Measurements from ENCODE around the gene ELMO3.

DNA sequence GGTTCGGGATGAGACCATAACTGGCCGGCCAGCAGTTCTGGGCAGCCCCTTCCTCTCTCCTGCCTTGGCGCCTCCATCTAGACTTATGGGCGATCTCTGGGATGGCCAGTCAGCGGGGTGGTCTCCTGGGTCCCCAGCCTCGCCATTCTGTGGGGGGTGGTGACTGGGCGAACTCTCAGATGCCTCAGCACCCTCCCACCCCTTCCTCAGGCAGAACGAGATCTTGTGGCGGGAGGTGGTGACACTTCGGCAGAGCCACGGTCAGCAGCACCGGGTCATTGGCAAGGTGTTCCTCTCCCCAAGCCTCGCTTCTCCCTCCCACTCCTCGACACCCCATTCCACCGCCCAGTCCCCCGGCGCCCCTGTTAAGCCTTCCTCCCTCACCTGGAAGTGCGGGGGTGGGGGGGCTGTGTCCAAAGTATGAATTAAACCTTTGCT, 32.8 kb upstream of the ELMO3 start:
- TF ChIP-seq POLR2A (IDR thresholded peaks at IDR 0.05): no peak
- TF ChIP-seq, protein P1, sequence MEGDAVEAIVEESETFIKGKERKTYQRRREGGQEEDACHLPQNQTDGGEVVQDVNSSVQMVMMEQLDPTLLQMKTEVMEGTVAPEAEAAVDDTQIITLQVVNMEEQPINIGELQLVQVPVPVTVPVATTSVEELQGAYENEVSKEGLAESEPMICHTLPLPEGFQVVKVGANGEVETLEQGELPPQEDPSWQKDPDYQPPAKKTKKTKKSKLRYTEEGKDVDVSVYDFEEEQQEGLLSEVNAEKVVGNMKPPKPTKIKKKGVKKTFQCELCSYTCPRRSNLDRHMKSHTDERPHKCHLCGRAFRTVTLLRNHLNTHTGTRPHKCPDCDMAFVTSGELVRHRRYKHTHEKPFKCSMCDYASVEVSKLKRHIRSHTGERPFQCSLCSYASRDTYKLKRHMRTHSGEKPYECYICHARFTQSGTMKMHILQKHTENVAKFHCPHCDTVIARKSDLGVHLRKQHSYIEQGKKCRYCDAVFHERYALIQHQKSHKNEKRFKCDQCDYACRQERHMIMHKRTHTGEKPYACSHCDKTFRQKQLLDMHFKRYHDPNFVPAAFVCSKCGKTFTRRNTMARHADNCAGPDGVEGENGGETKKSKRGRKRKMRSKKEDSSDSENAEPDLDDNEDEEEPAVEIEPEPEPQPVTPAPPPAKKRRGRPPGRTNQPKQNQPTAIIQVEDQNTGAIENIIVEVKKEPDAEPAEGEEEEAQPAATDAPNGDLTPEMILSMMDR (IDR thresholded peaks at IDR 0.05): no peak

All from esophagus squamous epithelium (tissue), 4 donors.